GM19193 (cell line): ENCODE results near the gene CD164.

ENCODE experiments used
- POLR2A ChIP-seq: IDR thresholded peaks from 4 replicates; pipeline ENCODE4 v1.6.1; 2011; ENCODE audit not compliant: insufficient read depth, insufficient read length; ENCODE audit errors: extremely low read depth

Gene CD164

GRCh38 chr6:109383438-109383940 lies 1.2 kb upstream of the CD164 start:
- no peak for TF ChIP-seq POLR2A

GRCh38 chr6:109382576-109383437 lies 540 bp upstream of the CD164 start:
- no peak for TF ChIP-seq POLR2A

DNA sequence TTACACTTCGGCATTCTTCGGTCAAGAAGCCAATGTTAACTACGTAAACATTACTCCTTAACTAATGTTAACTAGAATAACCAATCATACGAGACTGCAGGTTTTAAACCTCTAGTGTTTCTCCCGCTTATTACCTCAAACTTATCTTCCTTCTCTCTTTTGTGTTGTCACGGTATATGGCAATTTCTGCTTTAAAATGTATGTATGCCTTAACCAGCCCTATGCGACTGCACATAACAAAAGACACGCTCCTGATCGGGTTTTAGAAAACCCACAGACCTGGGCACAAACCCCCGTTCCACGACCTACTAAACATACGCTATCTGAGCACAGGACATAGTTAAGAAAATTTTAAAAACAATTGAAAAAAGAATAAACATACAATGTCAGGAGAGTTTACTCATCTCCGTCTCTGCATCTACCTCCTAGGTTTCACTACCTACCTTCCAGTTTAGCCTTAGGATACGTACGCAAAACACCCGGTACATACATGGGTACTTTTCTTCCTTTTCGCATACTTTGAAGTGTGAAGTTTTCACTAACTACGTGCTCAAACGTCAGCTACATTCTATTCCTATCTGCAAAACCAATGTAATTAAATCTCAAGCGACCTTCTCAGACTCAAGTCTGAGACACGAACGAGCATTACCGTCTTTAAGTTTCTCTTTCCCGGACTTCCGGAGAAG lies 1.1 kb downstream of the CD164 start:
- TF ChIP-seq POLR2A, result no peak

GRCh38 chr6:109379711-109380110 lies 2.6 kb downstream of the CD164 start:
- no peak for TF ChIP-seq POLR2A

GRCh38 chr6:109377717-109378116 lies 4.5 kb downstream of the CD164 start:
- no peak for TF ChIP-seq POLR2A

DNA sequence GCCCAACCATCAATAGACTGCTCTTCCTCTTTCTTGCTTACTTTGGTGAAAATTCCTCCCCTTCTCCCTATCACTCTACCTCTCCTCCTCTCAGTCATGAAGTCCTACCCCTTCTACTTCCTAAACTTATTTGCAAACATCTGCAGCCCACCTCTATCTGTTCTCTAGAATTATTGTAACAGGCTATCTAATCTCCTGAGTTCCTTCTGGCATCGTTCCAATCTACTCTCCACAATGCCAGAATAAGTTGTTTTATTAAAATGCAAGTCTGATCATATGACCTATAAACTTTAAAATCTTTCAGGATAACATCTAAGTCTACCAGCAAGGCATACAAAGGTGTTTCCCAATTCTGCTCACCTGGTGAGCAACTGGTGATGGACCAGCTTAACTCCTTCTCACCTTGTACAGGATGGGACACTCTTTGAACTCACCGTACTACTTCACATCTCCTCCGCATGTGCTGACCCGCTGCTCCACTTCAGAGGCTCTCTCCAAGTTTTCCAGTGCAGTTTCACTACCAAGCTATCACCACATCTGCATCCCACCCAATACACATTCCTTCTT lies 7.9 kb downstream of the CD164 start:
- no peak for TF ChIP-seq POLR2A

DNA sequence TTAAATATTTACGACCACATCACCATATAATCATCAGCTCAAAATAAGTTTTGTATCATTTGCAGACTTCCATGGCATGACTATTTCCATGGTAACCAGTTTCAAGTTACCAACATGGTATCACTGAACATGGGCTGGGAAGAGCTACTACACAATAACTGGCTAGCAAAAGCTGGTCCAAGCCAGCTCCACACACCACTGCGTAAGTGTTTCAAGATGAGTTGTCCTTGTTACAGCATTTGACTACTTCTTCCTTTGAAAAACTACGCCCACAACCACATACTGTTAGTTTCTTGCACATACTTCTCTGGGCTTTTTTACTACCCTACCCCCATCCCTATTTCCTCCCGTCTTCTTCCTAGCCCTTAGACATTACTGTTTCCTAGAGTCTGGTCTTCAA lies 8.5 kb downstream of the CD164 start:
- no peak for TF ChIP-seq POLR2A

- TF ChIP-seq POLR2A, result no peak
Measured at GRCh38 chr6:109373331-109373730, 8.9 kb downstream of the CD164 start.

DNA sequence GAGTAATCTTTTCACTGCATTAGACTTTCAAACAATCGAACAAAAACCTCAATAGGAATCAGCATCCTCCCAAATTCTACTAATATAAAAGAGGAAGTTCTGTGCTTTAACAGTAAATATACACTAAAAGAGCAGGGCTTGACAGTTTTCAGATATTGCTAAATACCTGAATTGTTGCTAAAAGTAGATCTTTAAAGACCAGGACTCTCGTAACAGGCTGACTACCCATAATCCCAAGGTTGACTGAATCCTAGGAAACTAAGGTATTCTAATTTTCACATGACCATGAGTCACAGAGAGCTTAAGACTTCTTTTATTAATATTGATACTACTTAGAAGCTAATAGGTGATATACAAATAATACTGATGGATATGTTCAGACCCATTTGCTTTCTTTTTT lies 10.1 kb downstream of the CD164 start:
- TF ChIP-seq POLR2A, result no peak

DNA sequence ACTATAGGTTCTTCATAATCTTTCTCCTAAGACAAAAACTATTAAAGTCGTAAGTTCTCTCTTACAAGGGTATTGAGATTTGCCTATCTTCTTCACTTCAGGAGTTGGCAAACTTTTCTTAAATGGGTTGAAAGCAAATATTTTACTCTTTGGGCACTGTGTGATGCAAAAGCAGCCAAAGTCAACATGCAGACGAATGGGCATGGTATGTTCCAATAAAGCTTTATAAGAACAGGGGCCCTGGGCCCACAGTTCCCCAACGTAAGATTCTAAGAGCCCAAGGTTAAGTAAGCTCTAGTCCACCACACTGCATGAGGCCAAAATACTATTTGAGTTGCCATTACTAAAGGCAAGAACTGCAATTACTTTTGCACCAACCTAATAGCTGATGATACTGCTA lies 11.5 kb downstream of the CD164 start:
- no peak for TF ChIP-seq POLR2A

GRCh38 chr6:109370336-109370735 lies 11.9 kb downstream of the CD164 start:
- TF ChIP-seq POLR2A, result no peak

GRCh38 chr6:109369728-109370127 lies 12.5 kb downstream of the CD164 start:
- TF ChIP-seq POLR2A, result no peak

- no peak for TF ChIP-seq POLR2A
Measured at GRCh38 chr6:109363753-109364152, 18.5 kb downstream of the CD164 start.

DNA sequence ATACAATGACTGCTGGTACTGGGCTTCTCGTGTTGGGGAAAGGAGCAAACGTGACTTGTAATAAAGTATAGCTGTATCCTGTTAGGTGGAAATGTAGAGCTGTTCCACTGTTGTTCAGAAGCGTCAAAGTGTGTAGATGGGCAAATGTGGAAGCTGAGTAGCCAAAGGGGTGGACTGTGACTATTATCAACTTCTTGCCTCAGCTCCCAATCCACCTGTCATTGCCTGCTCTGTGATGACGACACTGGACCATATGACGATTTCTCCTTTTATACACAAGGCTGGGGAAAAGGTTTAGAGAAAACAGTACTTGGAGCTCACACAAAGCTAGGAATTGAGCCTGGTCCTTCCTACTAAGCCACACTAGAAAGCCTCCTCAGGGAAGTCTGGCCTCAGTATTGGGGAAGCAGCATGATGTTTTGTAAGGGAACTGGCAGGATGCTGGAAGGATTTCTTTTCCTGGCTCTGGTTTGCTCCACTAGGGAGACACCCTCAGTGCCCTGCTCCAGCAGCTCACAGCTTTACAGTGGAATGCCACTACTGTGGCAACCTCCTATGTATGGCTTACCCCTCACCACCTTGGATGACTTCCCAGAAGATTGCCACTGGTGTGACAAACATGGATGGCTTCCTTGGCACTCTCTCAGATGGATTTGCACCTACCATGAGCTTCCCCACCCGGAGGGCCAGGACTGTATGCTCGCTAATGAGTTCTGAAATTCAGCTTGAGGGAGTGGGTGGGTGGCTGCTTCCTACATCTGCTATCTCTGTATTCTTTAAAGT lies 20.0 kb downstream of the CD164 start:
- TF ChIP-seq POLR2A, result no peak

- TF ChIP-seq POLR2A, result no peak
Measured at GRCh38 chr6:109360791-109361190, 21.5 kb downstream of the CD164 start.
